Pancreas (tissue), 10 donors: Measurements from ENCODE around the gene LLGL2. TPM values are rescaled to one million over a fixed set of nuclear protein-coding genes. Genes with fewer than 3 reads are reported as not detected.

ENCODE experiments used
- ATAC-seq, 4 donors: fragments of 200-7000 bp; cut with Tn5 transposase; one replicate each; pipeline versions ENCODE4 v1.8.0 to v1.9.1; 2020; ENCODE audit warnings: mild to moderate bottlenecking in 4 of 4, moderate library complexity in 4 of 4
- DNase-seq, 6 donors: peaks; one replicate each; pipeline ENCODE4 v3.0.0-alpha.2; 2020
- FAIRE-seq: peaks from 2 replicates; lab custom pipeline; 2012; peaks lifted over from hg19 to GRCh38; lab: Jason Lieb, UNC
- H3K27ac ChIP-seq, 4 donors: fragments of 200-600 bp; sonication (generic); 1 replicate in 3 of 4; 2 replicates in 1 of 4; pipeline versions ENCODE4 v1.5.0 to v1.8.0; 2020
- H3K27me3 ChIP-seq, 4 donors: fragments of 200-600 bp; one replicate each; pipeline ENCODE4 v1.8.0; 2021
- H3K36me3 ChIP-seq, 3 donors: fragments of 200-600 bp; sonication (generic) in 1 of 3; one replicate each; pipeline versions ENCODE4 v1.5.0 to v1.8.0; 2020 to 2021
- H3K4me1 ChIP-seq, 3 donors: fragments of 200-600 bp; one replicate each; pipeline ENCODE4 v1.8.0; 2021
- H3K4me3 ChIP-seq, 4 donors: fragments of 200-600 bp; sonication (generic) in 2 of 4; one replicate each; pipeline versions ENCODE4 v1.5.0 to v1.8.0; 2020 to 2021
- H3K9me3 ChIP-seq, 4 donors: fragments of 200-600 bp; one replicate each; pipeline ENCODE4 v1.8.0; 2021
- WGBS, 2 donors: extraction: QIAGEN DNeasy Blood & Tissue Kit; methylation state at CpG; one replicate each; pipeline ENCODE4 v1.1.7; 2013; 5-methylcytosine and 5-hydroxymethylcytosine counted together
- intact Hi-C, 3 donors: fragments of 100-400 bp; cut with DNase I; formaldehyde crosslinking; loops; one replicate each; pipeline versions ENCODE4 v1.11.1 to v1.14.2; 2022
- polyA plus RNA-seq, 2 donors: library from polyadenylated mRNA; stranded (reverse); fragments of 200-250 nt; gene quantifications; one replicate each; pipeline ENCODE4 v1.2.3, GENCODE V29; 2013
- total RNA-seq, 6 donors: library from RNA; stranded (reverse); fragmentation: NEBNext Ultra II Directional in 4 of 6; extraction: Animal tissue kit (Norgen Biotek cat#: 25700) in 4 of 6; gene quantifications; one replicate each; pipeline versions ENCODE4 v1.2.1 to v1.2.4, GENCODE V29; 2021 to 2023
- TF ChIP-seq, protein P1 (sequence below), 4 donors: fragments of 200-600 bp; sonication (generic) in 3 of 4; IDR thresholded peaks; one replicate each; pipeline versions ENCODE4 v1.5.0 to v1.8.0; 2021; ENCODE audit warnings: antibody characterized with exemption in 4 of 4
- donor health status: healthy with polysubstance abuse.
- donor health status: DM: no; HTN: no; CAD: no; lungs with moderate emphysema.
- donor health status: DM: no; HTN: no; CAD: no.
- donor health status: control.
- donor health status: control.
- donor health status: Bipolar disorder and iron deficiency.
- donor health status: DM: yes; HTN: yes; CAD: no.
- donor health status: DM: no; HTN: no; CAD: no.
- donor health status: DM: no; HTN: no; CAD: no.
- donor health status: DM: yes; HTN: yes; CAD: no.

LLGL2 gene
- total and polyA plus RNA-seq, 8 donors, result 87.8 to 296 (median 112) TPM

DNA sequence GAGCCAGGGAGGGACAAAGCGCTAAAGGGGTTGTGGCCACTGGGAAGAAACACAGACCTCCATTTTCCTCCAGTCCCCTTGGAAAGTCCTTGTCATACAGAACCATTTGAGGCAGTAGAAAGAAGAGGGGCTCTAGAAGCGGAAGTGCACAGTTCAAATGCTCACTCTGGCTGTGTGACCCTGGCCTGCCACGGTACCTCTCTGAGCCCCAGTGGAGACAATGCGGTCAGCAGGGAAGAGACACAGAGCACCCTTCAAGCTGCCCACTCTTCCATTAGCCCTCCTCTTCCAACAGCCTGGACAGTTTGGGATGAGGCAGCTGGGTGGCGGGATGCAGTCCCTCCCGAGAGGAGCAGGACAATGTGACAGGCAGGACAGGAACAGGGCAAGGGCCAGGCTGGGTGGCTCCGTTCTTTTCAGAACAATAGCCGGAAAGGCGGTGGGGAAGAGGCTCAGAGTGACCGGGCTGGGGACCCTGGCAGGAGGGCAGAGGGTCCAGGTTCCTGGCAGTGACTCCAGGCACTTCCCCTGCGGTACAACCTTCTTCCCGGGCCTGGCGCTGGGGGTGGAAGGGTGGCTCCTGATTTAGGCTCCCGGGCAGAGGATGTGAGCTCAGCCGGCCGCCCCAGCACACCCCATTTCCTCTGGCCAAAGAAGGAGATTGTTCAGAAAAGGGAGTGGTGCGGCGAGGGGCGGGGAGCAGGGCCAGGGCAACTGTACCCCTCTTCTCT is 15.8 kb upstream of the LLGL2 start:
- no peak for ATAC-seq
- no peak for FAIRE-seq
- H3K4me1 ChIP-seq, result peaks cover 0 to 23% (median 8%) of the 10 kb centered on the region in 3 donors
- H3K36me3 ChIP-seq, result peaks cover 0 to 6% (median 0%) of the 10 kb centered on the region in 3 donors
- H3K9me3 ChIP-seq, result no peaks in the 10 kb centered on the region
- H3K27ac ChIP-seq, result no peak overlapping the region
- no peak overlapping the region for H3K4me3 ChIP-seq
- no peaks in the 10 kb centered on the region for H3K27me3 ChIP-seq
- 89 to 90% methylated on average over 19 of the region's 19 CpGs for WGBS, 2 donors
- DNase-seq, result no peak
- intact Hi-C loops, result no loop called here
- TF ChIP-seq, protein P1, sequence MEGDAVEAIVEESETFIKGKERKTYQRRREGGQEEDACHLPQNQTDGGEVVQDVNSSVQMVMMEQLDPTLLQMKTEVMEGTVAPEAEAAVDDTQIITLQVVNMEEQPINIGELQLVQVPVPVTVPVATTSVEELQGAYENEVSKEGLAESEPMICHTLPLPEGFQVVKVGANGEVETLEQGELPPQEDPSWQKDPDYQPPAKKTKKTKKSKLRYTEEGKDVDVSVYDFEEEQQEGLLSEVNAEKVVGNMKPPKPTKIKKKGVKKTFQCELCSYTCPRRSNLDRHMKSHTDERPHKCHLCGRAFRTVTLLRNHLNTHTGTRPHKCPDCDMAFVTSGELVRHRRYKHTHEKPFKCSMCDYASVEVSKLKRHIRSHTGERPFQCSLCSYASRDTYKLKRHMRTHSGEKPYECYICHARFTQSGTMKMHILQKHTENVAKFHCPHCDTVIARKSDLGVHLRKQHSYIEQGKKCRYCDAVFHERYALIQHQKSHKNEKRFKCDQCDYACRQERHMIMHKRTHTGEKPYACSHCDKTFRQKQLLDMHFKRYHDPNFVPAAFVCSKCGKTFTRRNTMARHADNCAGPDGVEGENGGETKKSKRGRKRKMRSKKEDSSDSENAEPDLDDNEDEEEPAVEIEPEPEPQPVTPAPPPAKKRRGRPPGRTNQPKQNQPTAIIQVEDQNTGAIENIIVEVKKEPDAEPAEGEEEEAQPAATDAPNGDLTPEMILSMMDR (IDR thresholded peaks at IDR 0.05), result no peak

DNA sequence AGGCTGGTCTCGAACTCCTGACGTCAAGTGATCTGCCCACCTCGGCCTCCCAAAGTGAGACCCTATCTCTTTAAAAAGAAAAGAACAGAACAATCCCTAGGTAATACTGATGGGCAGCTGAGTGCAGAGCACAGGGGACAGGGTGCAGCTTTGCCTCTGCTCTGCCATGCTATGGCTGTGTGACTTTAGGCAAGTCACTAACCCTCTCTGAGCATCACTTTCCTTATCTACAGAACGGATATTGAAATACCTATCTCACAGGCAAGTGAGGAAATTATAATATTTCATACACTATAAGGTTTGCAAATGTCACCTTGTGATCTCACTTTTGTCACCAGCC is 14.3 kb upstream of the LLGL2 start:
- no peak for DNase-seq
- Histone ChIP-seq H3K4me1 (peaks cover 0 to 23% (median 8%) of the 10 kb centered on the region in 3 donors), H3K9me3 (no peaks in the 10 kb centered on the region), H3K27me3 (no peaks in the 10 kb centered on the region), H3K27ac (peak overlapping the region in 2 of 4 donors; percentile 15 to 50), H3K4me3 (peak overlapping the region in 1 of 4 donors; percentile 8), H3K36me3 (peaks cover 0 to 6% (median 0%) of the 10 kb centered on the region in 3 donors)
- FAIRE-seq, result no peak
- TF ChIP-seq, protein P1 (IDR thresholded peaks at IDR 0.05), result no peak
- 74 to 75% methylated on average over 4 of the region's 4 CpGs for WGBS, 2 donors
- no peak for ATAC-seq
- intact Hi-C loops, result no loop called here

DNA sequence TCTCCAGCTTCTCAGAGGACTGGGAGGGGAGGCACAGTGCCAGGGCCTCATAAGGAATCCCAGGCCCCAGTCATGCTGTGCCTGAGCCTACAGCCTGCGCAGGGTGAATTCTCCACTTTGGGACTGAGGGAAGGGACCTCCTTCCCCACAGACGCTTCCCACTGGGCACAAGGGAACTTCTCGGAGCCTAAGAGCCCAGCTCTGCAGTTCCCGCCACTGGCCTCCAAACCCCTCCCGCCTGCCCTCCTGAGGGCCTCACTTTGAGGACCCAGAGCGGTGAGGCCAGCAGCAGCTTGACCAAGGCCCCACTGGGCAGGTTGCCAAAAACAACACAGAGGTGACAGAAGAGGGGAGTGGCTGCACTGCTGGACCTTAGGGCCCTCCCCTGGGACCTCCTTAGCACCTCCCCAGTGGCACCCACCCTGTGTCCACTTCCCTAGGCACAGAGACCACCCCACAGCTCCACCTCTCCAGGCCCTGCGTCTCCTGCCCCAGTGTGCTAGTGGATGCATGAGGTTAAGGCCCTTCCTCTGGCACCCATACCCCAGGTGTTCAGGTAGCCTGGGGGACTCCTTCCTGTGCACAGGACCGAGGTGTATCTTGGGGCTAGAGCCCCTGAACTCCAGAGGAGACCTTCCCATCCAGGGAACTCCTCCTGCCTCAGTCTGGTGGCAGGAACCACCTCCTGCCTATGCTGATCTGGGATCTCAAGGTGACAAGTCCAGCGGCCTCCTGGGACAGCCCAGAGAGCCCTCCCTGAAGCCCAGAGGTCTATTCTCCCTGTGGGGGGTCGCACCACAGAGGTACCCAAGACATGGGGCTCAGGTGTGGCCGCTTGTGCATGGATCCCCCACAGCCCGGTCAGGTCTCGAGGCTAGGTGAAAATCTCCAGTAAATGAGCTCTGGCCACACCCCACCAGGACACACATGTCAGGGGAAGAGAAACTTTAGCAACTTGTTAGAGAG is 13.6 kb upstream of the LLGL2 start:
- DNase-seq (peak; percentile 67 to 86 (median 76)), ATAC-seq (no peak), FAIRE-seq (no peak)
- Histone ChIP-seq H3K9me3 (no peaks in the 10 kb centered on the region), H3K27me3 (no peaks in the 10 kb centered on the region), H3K4me3 (peak overlapping the region in 1 of 4 donors; percentile 8), H3K36me3 (peaks cover 0 to 2% (median 0%) of the 10 kb centered on the region in 3 donors), H3K27ac (peak overlapping the region in 2 of 4 donors; percentile 15 to 50), H3K4me1 (peaks cover 0 to 23% (median 8%) of the 10 kb centered on the region in 3 donors)
- intact Hi-C loops, result no loop called here
- WGBS, 2 donors, result 21 to 41% methylated on average over 13 of the region's 13 CpGs
- TF ChIP-seq, protein P1 (IDR thresholded peaks at IDR 0.05), result no peak

DNA sequence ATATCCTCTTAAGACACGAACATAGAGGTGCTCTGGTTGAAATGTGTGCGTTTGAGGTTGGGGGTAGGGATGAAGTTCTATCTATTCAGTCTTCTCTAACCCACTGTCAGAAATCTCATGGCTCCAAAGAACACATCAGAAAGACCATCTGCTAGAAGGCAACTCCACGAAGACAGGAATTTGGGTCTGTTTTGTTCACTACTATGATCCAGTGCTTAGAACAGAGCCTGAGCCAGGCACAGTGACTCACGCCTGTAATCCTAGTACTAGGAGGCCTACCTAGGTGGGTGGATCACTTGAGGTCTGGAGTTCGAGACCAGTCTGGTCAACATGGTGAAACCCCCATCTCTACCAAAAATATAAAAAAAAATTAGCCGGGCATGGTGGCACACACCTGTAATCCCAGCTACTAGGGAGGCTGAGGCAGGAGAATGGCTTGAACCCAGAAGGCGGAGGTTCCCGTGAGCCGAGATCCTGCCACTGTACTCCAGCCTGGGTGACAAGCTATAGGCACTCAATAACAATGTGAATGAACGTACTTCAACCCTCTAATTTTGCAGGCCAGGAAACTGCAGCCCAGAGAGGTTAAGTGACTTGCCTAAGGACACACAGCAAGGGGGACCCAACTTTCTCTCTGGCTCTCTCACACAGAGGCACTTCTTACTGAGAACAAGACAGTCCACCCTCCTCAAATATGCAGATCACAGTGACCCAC is 12.4 kb upstream of the LLGL2 start:
- intact Hi-C loops, result no loop called here
- DNase-seq, result no peak
- H3K27me3 ChIP-seq, result no peaks in the 10 kb centered on the region
- H3K27ac ChIP-seq, result peak overlapping the region in 1 of 4 donors; percentile 50
- no peak for ATAC-seq
- 64 to 69% methylated on average over 10 of the region's 10 CpGs for WGBS, 2 donors
- H3K9me3 ChIP-seq, result no peaks in the 10 kb centered on the region
- no peaks in the 10 kb centered on the region for H3K36me3 ChIP-seq
- peak overlapping the region in 1 of 4 donors; percentile 98 for H3K4me3 ChIP-seq
- H3K4me1 ChIP-seq, result peaks cover 8 to 32% (median 15%) of the 10 kb centered on the region in 3 donors
- TF ChIP-seq, protein P1 (IDR thresholded peaks at IDR 0.05), result no peak
- FAIRE-seq, result no peak
